Muscle layer of duodenum (tissue), 2 donors: Measurements from ENCODE around the gene CYP51A1.

Source experiments
- H3K27ac ChIP-seq: one replicate; pipeline ENCODE4 v1.7.0; 2013; ENCODE audit warnings: mild to moderate bottlenecking, low read length
- H3K27me3 ChIP-seq: one replicate; pipeline ENCODE4 v1.7.0; 2013; ENCODE audit warnings: low read depth, mild to moderate bottlenecking, control low read depth, low read length
- H3K36me3 ChIP-seq, 2 donors: one replicate each; pipeline ENCODE4 v1.7.0; 2013; ENCODE audit warnings: low read length in 2 of 2, control low read depth in 1 of 2, mild to moderate bottlenecking in 1 of 2; ENCODE audit not compliant: insufficient read depth in 2 of 2, control insufficient read depth in 1 of 2
- H3K4me1 ChIP-seq, 2 donors: one replicate each; pipeline ENCODE4 v1.7.0; 2013; ENCODE audit warnings: low read length in 2 of 2, mild to moderate bottlenecking in 2 of 2, control low read depth in 1 of 2, moderate library complexity in 1 of 2; ENCODE audit not compliant: insufficient read depth in 2 of 2, control insufficient read depth in 1 of 2
- H3K4me3 ChIP-seq, 2 donors: one replicate each; pipeline ENCODE4 v1.7.0; 2013; ENCODE audit warnings: low read length in 2 of 2, low read depth in 1 of 2, mild to moderate bottlenecking in 1 of 2
- H3K9me3 ChIP-seq, 2 donors: one replicate each; pipeline ENCODE4 v1.7.0; 2013; ENCODE audit warnings: low read length in 2 of 2, control low read depth in 1 of 2, mild to moderate bottlenecking in 1 of 2; ENCODE audit not compliant: control insufficient read depth in 1 of 2
- donor health status: healthy.

CYP51A1 gene

GRCh38 chr7:92075455-92076158 lies 58.7 kb downstream of the CYP51A1 start:
- no peak overlapping the region for H3K4me3 ChIP-seq
- no peak overlapping the region for H3K27ac ChIP-seq
- H3K4me1 ChIP-seq: no peaks in the 10 kb centered on the region
- H3K36me3 ChIP-seq: peaks cover 20% of the 10 kb centered on the region in 2 donors
- no peaks in the 10 kb centered on the region for H3K27me3 ChIP-seq
- H3K9me3 ChIP-seq: no peaks in the 10 kb centered on the region

GRCh38 chr7:92072708-92073107 lies 61.6 kb downstream of the CYP51A1 start:
- H3K4me3 ChIP-seq: no peak overlapping the region
- no peaks in the 10 kb centered on the region for H3K4me1 ChIP-seq
- peaks cover 12 to 21% of the 10 kb centered on the region in 2 donors for H3K36me3 ChIP-seq
- H3K9me3 ChIP-seq: no peaks in the 10 kb centered on the region
- H3K27me3 ChIP-seq: no peaks in the 10 kb centered on the region
- no peak overlapping the region for H3K27ac ChIP-seq

- Histone ChIP-seq H3K27me3 (no peaks in the 10 kb centered on the region), H3K9me3 (no peaks in the 10 kb centered on the region), H3K4me3 (no peak overlapping the region), H3K27ac (no peak overlapping the region), H3K4me1 (no peaks in the 10 kb centered on the region), H3K36me3 (peaks cover 18 to 22% of the 10 kb centered on the region in 2 donors)
Observed at GRCh38 chr7:92072121-92072520, 62.2 kb downstream of the CYP51A1 start.

- no peak overlapping the region for H3K27ac ChIP-seq
Observed at GRCh38 chr7:92071032-92071431, 63.2 kb downstream of the CYP51A1 start.

GRCh38 chr7:92064438-92065029 lies 69.7 kb downstream of the CYP51A1 start:
- Histone ChIP-seq H3K4me1 (no peaks in the 10 kb centered on the region), H3K36me3 (peaks cover 23 to 24% of the 10 kb centered on the region in 2 donors), H3K27ac (no peak overlapping the region), H3K4me3 (no peak overlapping the region), H3K9me3 (no peaks in the 10 kb centered on the region), H3K27me3 (no peaks in the 10 kb centered on the region)

More at GRCh38 chr7:92071032-92071431, 63.2 kb downstream of the CYP51A1 start:
- no peaks in the 10 kb centered on the region for H3K4me1 ChIP-seq
- H3K27me3 ChIP-seq: no peaks in the 10 kb centered on the region
- no peak overlapping the region for H3K4me3 ChIP-seq
- H3K9me3 ChIP-seq: no peaks in the 10 kb centered on the region
- H3K36me3 ChIP-seq: peaks cover 23 to 28% of the 10 kb centered on the region in 2 donors
